Amniotic epithelial cell (primary cell): Measurements from ENCODE around the gene TRPC1.
"Not testable (repeated sequence)": the region's sequence is repeated elsewhere in the genome, so short reads cannot be mapped to it uniquely, and the experiment has no call there.

Experiments used
- DNase-seq: peaks from one replicate; pipeline ENCODE4 v3.0.0-alpha.2; 2010; ENCODE audit warnings: low read depth

Gene TRPC1

DNA sequence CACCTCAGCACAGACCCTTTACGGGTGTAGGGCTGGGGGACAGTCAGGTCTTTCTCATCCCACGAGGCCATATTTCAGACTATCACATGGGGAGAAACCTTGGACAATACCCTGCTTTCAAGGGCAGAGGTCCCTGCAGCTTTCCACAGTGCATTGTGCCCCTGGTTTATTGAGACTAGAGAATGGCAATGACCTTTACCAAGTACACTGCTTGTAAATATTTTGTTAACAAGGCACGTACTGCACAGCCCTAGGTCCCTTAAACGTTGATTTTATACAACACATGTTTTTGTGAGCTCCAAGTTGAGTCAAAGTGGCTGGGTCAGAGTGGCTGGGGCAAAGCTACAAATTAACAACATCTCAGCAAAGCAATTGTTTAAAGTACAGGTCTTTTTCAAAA, 28.8 kb downstream of the TRPC1 start:
- DNase-seq: not testable (repeated sequence)

DNA sequence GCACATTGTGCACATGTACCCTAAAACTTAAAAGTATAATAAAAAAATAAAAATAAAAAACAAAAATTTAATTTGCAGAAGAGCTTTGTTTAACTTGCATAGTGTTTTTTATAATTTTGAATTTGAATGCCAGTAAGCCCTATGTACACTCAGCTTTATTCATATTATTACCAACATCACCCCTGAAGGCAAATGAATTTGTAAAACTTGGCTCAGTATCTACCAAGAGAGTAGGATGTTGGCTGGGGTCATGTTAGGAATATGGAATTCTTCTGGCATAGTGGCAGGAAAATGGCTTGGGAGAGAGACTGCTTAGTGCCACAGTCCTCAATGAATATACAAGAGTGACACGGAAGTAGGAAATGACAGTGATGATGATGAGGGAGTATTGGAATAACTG, 30.7 kb downstream of the TRPC1 start:
- no peak for DNase-seq

DNA sequence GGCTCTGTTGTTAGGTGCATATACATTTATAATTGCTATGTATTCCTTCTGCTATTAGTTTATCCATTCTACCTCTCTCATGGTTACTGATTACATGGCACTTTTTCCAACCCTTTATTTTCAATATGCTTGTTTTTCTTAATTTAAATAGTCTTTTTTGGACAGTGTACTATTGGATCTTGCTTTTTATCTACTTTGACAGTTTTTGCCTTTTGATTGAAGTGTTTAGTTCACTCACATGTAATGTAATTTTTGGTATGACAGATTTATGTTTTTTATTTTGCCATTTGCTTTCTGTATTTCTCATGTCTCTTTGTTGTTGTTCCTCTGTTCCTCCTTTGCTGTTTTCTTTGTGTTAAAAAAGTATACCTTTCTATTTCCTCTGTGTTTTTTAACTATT, 44.5 kb downstream of the TRPC1 start:
- no peak for DNase-seq

DNA sequence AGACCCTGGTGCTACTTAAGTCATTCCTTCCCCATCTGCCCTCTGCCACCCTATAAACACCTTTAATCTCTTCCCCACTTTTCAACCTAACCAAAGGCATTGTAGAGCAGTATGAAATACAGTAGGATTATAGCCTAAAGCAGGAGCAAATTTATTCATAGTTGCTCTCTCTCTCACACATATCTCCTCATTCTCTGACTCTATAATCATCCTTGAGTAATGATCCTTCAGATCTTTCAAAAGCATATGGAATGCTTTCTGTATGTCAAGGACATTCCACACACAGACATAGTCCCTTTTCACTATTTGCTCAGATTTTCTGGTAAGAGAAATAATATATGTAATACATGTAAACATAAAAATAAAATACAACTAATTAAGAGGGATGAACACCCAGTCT, 54.1 kb downstream of the TRPC1 start:
- no peak for DNase-seq

DNA sequence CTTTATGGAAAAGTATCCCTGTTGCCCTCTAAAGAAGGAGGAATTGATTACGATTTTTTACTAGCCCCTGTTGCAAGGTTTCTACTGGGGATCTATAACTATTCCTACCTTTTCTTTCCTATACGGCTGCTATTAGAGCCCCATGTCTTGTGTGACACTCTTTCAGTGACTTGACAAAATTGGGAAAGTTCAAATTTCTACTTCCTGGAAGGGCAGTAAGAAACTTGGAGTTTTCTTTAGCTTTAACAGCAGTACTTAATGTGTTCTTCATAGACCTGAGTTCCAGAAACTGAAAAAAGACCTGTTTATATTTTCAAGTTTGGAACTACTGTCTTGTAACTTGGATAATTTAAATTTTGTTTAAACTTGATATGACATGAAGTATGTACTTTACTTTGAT, 54.7 kb downstream of the TRPC1 start:
- DNase-seq: no peak

DNA sequence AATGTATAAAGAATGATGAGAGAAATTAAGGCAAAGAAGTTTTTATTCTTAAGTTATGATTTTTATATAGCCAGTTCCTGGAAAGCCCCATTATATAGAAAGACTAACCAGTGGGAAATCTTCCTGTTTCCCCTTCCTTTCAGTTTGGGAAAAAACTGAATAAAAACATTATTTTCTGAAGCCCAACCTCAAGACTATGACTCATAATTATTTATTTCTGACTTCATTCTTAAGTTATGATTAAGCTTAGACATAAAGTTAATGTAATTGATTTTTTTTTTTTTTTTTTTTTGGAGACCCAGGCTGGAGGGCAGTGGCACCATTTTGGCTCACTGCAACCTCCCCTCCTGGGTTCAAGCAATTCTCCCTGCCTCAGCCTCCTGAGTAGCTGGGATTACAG, 55.8 kb downstream of the TRPC1 start:
- DNase-seq: no peak

DNA sequence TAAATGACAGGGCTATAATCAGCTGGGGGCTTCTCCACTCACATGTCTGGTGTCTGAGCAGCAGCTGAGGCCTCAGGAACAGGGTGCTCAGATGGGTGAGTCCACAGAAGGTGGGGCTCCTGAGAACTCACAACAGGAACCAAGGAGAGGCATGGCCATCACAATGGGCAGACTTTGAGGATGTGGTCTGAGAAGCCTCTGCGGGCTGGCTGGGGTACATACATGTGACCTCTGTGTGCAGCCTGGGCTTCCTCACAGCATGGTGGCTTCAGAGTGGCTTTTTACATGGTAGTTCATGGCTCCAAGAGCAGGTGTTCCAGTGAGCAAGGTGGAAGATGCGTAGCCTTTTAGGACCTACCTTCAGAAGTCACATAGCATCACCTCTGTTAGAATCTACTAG, 58.8 kb downstream of the TRPC1 start:
- no peak for DNase-seq

DNA sequence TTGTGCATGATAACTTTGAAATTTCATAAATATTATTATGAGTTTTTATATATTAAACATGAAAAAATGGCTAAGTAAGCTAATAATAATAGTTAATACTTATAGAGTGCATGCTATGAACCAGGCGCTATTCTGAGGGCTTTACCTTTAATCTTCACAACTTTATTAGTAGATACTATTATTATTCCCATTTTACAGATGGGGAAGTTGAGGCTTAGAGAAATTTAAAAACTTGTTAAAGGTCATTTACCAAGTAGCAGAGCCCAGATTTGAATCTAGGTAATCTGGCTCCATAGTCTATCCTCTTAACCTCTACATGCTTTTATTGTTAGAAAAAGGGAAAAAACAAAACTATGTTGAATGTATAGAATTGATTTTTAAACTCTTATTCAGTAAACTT, 60.4 kb downstream of the TRPC1 start:
- no peak for DNase-seq

DNA sequence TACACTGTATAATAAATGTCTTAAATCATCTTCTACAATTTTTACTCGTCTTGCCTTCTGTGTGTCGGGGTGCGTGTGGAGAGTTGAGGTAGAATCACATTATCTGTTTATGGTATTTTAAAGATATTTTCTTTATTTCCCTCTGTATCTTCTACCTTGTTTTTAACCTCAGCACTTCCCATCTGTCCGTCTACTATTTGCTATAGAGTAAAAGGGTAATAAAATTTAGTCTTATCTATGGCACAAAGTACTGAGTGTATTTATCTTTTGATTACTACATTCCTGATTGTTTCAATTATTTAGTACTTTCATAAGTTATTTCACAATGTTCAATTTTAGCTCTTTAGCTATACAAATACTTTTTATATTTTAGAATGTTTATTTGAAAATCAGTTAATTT, 62.2 kb downstream of the TRPC1 start:
- no peak for DNase-seq

DNA sequence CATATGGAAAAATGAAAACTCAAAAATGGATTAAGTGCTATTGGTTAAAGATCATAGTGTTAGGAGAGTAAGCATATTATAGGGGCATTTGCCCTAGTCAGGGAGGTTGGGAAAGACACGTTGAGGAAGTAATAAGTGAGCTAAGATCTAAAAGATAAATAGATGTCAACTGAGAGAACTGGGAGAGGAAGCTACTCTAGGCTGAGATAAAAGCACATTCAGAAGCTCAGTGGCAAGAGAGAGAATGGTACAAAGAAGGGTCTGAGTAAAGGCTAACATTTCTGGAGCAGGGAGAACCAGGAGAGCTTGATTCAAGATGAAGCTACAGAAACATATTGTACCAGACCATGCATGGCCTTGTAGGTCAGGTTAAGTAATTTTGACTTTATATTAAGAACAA, 63.9 kb downstream of the TRPC1 start:
- no peak for DNase-seq

DNA sequence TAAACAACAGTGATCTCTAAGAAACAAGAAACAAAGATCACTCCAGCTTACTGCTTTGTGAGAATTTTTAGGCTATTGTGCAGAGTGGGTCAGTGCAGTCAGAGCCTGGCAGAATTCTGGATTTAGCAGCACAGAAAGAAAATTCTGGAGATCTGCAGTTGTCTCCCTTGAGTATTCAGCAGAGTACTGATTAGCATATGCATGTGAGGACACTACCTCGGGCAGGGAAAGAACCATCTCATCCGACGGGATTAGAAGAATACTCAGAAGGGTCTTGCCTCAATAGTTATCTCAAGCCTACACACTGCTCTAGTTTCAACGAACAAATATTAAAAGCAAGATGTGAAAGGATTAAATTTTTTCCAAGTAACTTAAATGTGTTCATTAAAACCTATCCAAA, 70.7 kb downstream of the TRPC1 start:
- no peak for DNase-seq

DNA sequence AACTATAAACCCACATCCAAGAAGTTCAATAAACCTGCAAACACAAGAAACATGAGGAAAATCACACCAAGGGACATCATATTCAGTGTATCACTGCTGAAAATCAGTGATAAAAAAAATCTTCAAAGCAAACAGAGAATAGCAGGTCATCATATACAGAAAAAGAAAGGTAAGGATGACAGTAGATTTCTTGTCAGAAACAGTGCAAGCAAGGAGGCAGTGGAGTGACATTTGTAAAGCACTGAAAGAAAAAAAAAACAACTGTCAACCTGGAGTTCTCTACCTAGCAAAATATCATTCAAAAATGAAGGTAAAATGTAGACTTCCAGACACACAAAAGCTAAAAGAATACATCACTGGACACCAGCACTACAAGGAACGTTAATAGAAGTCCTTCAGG, 71.5 kb downstream of the TRPC1 start:
- no peak for DNase-seq

DNA sequence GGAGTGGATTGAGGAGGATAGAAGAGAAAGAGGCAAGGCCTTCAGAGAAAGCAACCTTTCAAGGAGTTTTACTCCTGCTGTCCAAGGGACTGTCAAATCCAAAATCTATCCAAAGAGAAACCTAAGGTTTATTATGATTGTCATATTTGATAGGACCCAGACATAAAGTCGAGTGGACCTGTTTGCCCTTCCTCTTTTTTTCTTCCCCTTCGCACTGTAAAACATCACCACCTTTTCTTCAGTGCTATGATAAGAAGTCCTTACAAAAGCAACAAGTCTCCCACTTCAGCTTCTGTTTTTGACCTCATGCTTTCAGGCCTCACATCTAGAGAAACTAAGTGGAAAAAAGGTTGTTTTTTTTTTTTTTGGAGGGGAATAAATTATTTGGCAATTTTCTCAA, 73.0 kb downstream of the TRPC1 start:
- DNase-seq: no peak

DNA sequence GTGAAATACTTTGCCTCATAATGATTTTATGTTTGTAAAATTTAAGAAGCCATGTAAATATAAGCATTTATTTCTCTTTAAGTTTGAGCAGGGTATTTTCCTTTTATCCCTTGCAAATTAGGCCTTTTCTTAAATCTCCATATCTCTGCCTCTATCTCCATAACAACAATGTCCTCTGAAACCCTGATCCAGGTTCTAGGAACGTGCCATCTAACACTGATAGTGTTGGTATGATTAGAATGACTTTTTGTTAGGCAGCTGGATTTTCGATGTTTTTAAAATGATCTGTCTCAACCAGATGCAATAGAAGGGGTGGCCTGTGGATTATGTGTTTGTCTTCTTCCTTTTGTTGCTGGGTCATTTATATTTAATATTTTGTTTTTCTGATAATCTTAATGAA, 77.9 kb downstream of the TRPC1 start:
- no peak for DNase-seq

DNA sequence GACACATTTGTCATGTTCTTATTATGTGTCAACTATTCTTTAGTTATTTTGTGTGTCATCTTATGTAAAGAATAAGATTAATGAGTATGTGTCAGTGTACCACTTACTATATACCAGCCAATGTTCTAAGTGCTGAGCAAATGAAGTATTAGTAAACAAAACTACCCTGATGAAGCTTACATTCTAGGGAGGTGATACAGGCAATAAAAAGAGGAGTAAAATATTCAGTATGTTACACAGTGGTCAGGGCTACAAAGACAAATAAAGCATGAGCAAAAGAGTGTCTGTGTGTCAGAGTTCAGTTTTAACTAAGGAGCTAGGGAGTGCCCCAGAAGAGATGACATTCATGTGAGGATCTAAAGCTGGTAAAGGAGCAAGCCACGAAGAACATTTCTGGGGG, 79.1 kb downstream of the TRPC1 start:
- no peak for DNase-seq

DNA sequence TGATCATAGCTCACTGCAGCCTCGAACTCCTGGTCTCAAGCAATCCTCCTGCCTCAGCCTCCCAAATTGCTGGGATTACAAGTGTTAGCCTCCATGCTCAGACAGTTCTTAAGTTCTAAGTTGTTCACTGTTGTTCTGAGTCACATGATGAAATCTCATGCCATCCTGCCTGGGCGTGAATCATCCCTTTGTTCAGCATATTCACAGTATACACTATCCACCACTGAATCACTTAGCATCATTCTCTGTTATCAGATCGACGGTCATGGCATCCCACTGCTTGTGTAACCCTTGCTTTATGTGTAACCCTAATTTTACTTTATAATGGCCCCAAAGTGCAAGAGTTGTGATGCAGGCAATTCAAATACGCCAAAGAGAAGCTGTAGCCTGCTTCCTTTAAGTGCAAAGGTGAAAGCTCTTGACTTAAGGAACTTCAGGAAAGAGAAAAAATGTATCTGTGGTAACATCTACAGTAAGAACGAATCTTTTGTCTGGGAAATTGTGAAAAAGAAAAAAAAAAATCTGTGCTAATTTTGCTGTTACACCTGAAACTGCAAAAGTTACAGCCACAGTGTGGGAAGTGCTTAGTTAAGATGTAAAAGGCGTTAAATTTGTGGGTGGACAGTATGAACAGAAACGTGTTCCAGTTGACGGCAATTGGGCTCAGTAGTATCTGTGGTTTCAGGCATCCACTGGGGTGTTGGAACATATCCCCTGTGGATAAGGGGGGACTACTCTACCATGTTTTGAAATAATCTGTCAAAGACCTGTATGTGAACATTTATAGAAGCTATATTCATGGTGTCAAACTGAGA, 84.5 kb downstream of the TRPC1 start:
- DNase-seq: peak; percentile 93

DNA sequence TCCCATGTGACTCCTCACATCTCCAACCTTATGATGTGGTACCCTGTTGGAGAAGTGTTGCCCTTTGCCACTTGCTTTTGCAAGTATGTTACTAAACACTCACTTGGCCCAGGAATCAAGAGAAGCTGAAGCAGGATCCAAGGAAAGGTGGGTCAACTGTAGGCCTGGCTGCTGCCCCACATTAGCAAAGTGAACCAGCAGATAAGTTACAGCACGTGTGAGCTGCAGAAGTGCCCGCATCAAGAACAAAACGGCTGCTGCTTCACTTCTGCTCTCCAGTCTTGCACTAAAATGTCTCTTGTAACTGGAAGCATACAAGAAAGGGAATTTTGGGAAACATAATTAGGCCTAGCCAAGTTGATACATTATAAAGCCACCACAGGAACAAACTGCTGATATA, 85.4 kb downstream of the TRPC1 start:
- DNase-seq: no peak

DNA sequence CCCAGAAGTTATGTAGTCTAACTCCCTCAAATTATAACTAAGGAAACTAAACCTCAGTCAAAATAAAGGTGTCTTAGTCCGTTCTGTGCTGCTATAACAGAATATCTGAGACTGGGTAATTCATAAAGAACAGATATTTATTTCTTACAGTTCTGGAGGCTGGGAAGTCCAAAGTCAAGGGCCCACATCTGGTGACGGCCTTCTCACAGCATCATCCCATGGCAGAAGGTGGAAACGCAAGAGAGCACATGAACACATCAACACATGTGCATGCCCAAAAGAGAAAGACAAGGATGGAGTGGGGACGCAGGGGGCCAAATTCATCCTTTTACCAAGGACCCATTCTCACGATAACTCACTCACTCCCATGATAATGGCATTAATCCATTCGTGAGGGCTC, 92.0 kb downstream of the TRPC1 start:
- no peak for DNase-seq

DNA sequence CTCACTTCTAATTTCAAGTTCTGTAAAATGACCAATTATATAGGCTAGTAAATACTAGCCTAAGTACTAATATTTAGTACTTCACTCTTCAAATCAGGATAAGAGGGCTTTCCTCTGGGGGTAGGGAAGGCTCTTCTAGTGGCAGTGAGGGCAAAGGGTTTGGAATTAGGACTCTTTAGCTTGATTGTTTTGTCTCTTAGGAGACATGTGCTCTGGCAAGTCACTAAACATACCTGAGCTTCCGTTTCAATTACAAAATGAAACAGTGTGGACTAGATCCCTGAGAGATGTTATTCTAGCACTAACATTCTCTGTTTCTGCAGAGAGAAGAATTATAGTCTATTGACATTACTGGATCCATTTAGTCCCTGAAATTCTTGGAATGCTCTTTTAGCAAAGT, 93.5 kb downstream of the TRPC1 start:
- no peak for DNase-seq

DNA sequence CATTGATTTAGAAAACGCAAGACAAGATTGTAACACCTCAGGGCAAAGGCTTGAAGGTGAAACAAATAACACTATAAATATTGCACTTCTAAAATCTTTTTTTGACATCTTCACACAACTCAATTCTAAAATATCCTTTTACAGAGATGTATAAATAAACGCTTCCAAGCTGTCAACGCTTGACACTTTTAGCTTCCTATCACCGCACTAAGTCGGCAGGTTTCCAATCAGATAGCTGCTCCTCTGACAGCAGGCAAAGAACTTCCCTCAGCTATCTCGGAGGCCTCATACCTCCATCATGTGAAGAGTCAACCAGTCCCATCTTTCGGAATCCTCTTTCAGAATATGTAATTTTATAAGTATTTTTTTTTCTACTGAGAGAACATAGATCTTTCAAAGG, 94.1 kb downstream of the TRPC1 start:
- DNase-seq: peak; percentile 45

DNA sequence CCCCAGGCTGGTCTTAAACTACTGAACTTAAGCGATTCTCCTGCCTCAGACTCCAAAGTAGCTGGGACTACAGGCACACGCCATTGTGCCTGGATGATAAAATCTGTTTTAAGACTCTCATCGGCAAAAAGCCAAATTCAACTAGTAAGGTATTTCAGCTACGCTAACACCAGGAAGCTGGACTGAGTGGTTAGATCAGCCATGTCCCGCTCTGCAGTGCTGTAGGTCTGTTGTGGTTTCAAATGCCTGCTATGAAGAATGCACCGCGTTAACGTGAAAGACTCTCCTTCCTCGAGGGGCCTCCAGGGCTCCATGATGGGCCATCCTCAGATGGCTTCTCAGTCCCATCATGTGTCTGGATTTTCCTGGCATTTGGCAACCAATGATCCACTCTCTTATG, 94.8 kb downstream of the TRPC1 start:
- DNase-seq: no peak

DNA sequence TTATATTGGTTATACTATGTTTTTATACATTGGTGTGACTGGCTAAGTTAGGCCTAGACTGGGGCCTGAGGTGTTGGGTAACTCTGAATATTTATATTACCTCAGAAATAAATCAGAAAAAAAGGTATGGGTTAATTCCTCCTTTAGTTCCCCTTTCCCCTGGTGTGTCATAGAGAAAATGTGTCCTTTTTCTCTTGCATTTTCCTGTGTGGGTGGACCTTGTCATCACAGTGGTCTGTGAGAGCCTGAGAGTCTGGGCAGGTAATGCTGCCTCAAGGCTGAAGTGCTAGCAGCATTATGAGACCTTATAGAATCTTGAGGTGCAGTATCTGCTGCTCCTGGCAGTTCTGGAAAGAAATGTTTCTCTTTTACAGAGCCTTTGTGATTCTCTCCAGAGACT, 95.3 kb downstream of the TRPC1 start:
- DNase-seq: no peak

DNA sequence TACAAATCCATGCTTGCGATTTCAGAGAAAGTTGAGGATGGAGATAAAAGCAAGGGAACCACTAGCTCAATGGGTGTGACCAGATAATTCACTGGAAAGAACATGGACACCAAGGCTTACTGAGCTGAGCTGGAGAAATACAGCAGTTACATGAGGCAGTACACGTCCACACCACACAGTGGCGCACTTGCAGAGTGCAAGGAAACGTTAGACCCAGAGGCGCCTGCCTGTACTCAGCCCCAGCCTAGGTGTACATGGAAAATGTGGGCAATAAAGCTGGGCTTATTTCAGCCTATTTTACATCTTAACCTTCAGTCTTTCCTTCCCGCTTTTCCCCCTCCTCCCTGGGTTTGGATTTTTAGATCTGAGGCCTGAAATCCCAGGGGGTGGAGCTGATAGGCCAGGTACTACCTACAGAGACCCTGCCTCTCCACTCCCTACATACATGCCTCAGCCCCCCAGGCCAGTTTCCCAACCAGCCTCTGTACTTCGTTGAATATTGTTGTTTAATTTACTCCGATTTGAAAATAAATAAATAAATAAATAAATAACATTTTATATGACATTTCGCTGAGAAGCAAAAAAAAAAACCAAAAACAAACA, 105.0 kb downstream of the TRPC1 start:
- DNase-seq: peak; percentile 65

DNA sequence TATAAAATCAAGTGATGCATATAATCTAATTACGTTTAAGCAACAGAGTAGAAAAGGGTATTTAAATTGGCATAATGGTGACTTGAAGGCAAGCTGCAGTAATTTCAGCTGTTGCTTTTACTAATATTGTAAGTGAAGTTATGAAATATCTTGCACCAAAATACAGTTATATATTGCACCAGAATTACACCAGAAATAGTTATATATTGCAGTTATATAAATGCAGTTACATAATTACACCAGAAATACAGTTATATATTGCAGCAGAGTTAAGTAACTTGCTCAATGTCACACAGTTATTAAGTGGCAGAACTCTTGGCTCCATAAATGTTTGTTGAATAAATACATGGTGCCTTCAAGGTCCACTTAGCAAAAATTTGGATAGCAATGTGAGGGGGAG, 113.7 kb downstream of the TRPC1 start:
- no peak for DNase-seq
